DLD1 (cell line): ENCODE measurements around the gene E2F1.

Experiments used
- in situ Hi-C: cut with HindIII; loops from 2 replicates; pipeline ENCODE4 v1.10.0; 2017; ENCODE audit warnings: low sequenced_read_pairs

The E2F1 gene

GRCh38 chr20:33673114-33673409, 13.1 kb downstream of the E2F1 start:
- in situ Hi-C loops = no loop called here

- in situ Hi-C loops = no loop called here
Observed at GRCh38 chr20:33672426-33673113, 13.6 kb downstream of the E2F1 start.

GRCh38 chr20:33671573-33672288, 14.5 kb downstream of the E2F1 start:
- in situ Hi-C loops = no loop called here

GRCh38 chr20:33670715-33671499, 15.3 kb downstream of the E2F1 start:
- in situ Hi-C loops = no loop called here

- in situ Hi-C loops = no loop called here
Observed at GRCh38 chr20:33669873-33670640, 16.1 kb downstream of the E2F1 start.

- in situ Hi-C loops = no loop called here
Observed at GRCh38 chr20:33669224-33669623, 17.0 kb downstream of the E2F1 start.

GRCh38 chr20:33668466-33669155, 17.6 kb downstream of the E2F1 start:
- in situ Hi-C loops = no loop called here

- in situ Hi-C loops = no loop called here
Observed at GRCh38 chr20:33667676-33668465, 18.3 kb downstream of the E2F1 start.

GRCh38 chr20:33667245-33667675, 18.9 kb downstream of the E2F1 start:
- in situ Hi-C loops = no loop called here

- in situ Hi-C loops = no loop called here
Observed at GRCh38 chr20:33666293-33667244, 19.6 kb downstream of the E2F1 start, which contains the start of gene ACTL10. Gene ACTL10, plus strand, starts transcription at chr20:33666943. Its CDS starts 555 bp downstream, at chr20:33667498.

- in situ Hi-C loops = no loop called here
Observed at GRCh38 chr20:33664762-33665144, 21.4 kb downstream of the E2F1 start.

- in situ Hi-C loops = no loop called here
Observed at GRCh38 chr20:33664085-33664761, 22.0 kb downstream of the E2F1 start.

GRCh38 chr20:33663161-33664084, 22.8 kb downstream of the E2F1 start:
- in situ Hi-C loops = no loop called here

- in situ Hi-C loops = no loop called here
Observed at GRCh38 chr20:33662172-33662571, 24.0 kb downstream of the E2F1 start, which contains the start of gene C20orf144. Gene C20orf144, plus strand, starts transcription at chr20:33662327. Its CDS starts 19 bp downstream, at chr20:33662346.

- in situ Hi-C loops = no loop called here
Observed at GRCh38 chr20:33660685-33661058, 25.5 kb downstream of the E2F1 start.

GRCh38 chr20:33660035-33660684, 26.0 kb downstream of the E2F1 start:
- in situ Hi-C loops = no loop called here
